Keratinocyte (primary cell): ENCODE data around the gene ZNF165. TPM values are rescaled to one million over a fixed set of nuclear protein-coding genes. Genes with fewer than 3 reads are reported as not detected.
"Not testable (repeated sequence)": the region's sequence is repeated elsewhere in the genome, so short reads cannot be mapped to it uniquely, and the experiment has no call there.

Source experiments
- DNase-seq: peaks from one replicate; pipeline ENCODE4 v3.0.0-alpha.2; 2011; ENCODE audit warnings: low read depth, missing footprints, low spot score
- FAIRE-seq: peaks from 2 replicates; lab custom pipeline; 2011; peaks lifted over from hg19 to GRCh38; lab: Jason Lieb, UNC
- H2AFZ ChIP-seq: 2 replicates; pipeline ENCODE4 v1.6.0; 2012; ENCODE audit warnings: low read length, control low read depth, inconsistent platforms; ENCODE audit not compliant: control insufficient read depth
- H3K27ac ChIP-seq: 2 replicates; pipeline ENCODE4 v1.5.1; 2011; ENCODE audit warnings: low read length; ENCODE audit not compliant: control insufficient read depth, insufficient read depth
- H3K27me3 ChIP-seq: 3 replicates; pipeline ENCODE4 v1.6.0; 2011; ENCODE audit warnings: low read length; ENCODE audit not compliant: control insufficient read depth, insufficient read depth; ENCODE audit errors: extremely low read depth
- H3K36me3 ChIP-seq, 2 experiments: 2 replicates in 1 of 2; 3 replicates in 1 of 2; pipeline ENCODE4 v1.5.1; 2011; ENCODE audit warnings: low read length in 2 of 2, mild to moderate bottlenecking in 1 of 2; ENCODE audit not compliant: control insufficient read depth in 2 of 2, insufficient read depth in 2 of 2; ENCODE audit errors: extremely low read depth in 1 of 2
- H3K4me1 ChIP-seq: 3 replicates; pipeline ENCODE4 v1.5.1; 2011; ENCODE audit warnings: low read length; ENCODE audit not compliant: control insufficient read depth, insufficient read depth; ENCODE audit errors: extremely low read depth
- H3K4me2 ChIP-seq: 3 replicates; pipeline ENCODE4 v1.6.0; 2011; ENCODE audit warnings: low read depth, low read length; ENCODE audit not compliant: control insufficient read depth, insufficient read depth; ENCODE audit errors: extremely low read depth
- H3K4me3 ChIP-seq, 3 experiments: fragments of 200-600 bp in 1 of 3; sonication (generic) in 1 of 3; 2 replicates in 2 of 3; 3 replicates in 1 of 3; pipeline ENCODE4 v1.5.1; 2011 to 2016; ENCODE audit warnings: low read length in 3 of 3, mild to moderate bottlenecking in 3 of 3, control low read depth in 2 of 3, inconsistent platforms in 1 of 3, low read depth in 1 of 3, mixed read lengths in 1 of 3, mixed run types in 1 of 3, moderate library complexity in 1 of 3; ENCODE audit not compliant: control insufficient read depth in 2 of 3, insufficient read depth in 2 of 3; ENCODE audit errors: extremely low read depth in 1 of 3
- H3K79me2 ChIP-seq: 2 replicates; pipeline ENCODE4 v1.6.0; 2012; ENCODE audit warnings: low read length; ENCODE audit not compliant: control insufficient read depth, insufficient read depth
- H3K9ac ChIP-seq: 3 replicates; pipeline ENCODE4 v1.6.0; 2011; ENCODE audit warnings: low read length; ENCODE audit not compliant: control insufficient read depth, insufficient read depth; ENCODE audit errors: extremely low read depth
- H3K9me1 ChIP-seq: 3 replicates; pipeline ENCODE4 v1.6.0; 2011; ENCODE audit warnings: low read length; ENCODE audit not compliant: control insufficient read depth, insufficient read depth; ENCODE audit errors: extremely low read depth
- H3K9me3 ChIP-seq: 2 replicates; pipeline ENCODE4 v1.5.1; 2012; ENCODE audit warnings: low read depth, low read length; ENCODE audit not compliant: control insufficient read depth
- H4K20me1 ChIP-seq: 3 replicates; pipeline ENCODE4 v1.6.0; 2011; ENCODE audit warnings: low read length; ENCODE audit not compliant: control insufficient read depth, insufficient read depth; ENCODE audit errors: extremely low read depth
- EZH2 ChIP-seq: IDR thresholded peaks from one replicate; pipeline ENCODE4 v1.6.1; 2012; ENCODE audit warnings: inconsistent platforms, mild to moderate bottlenecking, low read length, moderate library complexity
- dilution Hi-C: fragments of 300-500 bp; cut with MboI; formaldehyde crosslinking; loops from one replicate; pipeline ENCODE4 v1.7.0; 2020; ENCODE audit warnings: low sequenced_read_pairs; ENCODE audit not compliant: extremely low pct_ligation_motif_present
- polyA plus RNA-seq, 5 experiments: library from polyadenylated mRNA; depleted of rRNA in 3 of 5; stranded (reverse) in 3 of 5; stranded (forward) in 1 of 5; unstranded in 1 of 5; fragments of >200 nt; gene quantifications; 1 replicate in 1 of 5; 2 replicates in 3 of 5; 3 replicates in 1 of 5; pipeline versions ENCODE4 v1.2.1 to v1.2.3, GENCODE V29; 2011 to 2012; ENCODE audit warnings: missing spikeins in 2 of 5, low read depth in 1 of 5, low replicate concordance in 1 of 5
- TF ChIP-seq, protein P1 (sequence below), 3 experiments: IDR thresholded peaks in 1 of 3; conservative IDR thresholded peaks in 1 of 3; optimal IDR thresholded peaks in 1 of 3; 2 replicates in 2 of 3; 3 replicates in 1 of 3; pipeline versions ENCODE3 to v1.5.1; 2011; ENCODE audit warnings: low read length in 3 of 3, mild to moderate bottlenecking in 3 of 3, moderate library complexity in 2 of 3, control low read depth in 1 of 3, inconsistent platforms in 1 of 3; ENCODE audit not compliant: insufficient read depth in 2 of 3; ENCODE audit errors: extremely low read depth in 1 of 3

ZNF165 gene
- polyA plus RNA-seq, 1 donor (not counting 4 experiments of a cell fraction or from before 2014, with no cell fraction given): 3.6 TPM

DNA sequence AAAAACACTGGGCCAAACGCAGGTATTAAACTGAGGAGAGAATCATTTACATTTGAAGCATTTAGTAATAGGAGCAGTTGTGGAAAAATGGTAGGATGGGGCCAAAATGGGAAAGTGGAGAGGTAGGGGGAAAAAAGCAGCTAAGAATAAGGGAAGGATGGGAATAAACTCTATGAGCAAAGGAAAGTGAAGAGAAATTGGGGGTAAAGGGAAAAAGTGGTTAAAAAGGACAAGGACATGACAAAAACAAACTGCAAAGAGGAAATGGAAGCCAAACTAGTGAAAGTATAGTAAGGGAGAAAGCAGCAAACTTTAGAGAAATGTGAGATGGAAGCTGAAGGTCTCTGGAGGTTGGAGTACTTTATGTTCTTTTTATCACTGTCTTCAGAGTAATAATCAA, 37.8 kb downstream of the ZNF165 start:
- Histone ChIP-seq H3K4me3 (no peak overlapping the region), H3K9ac (no peak overlapping the region), H3K4me2 (no peak overlapping the region), H2AFZ (no peak overlapping the region), H3K36me3 (peaks cover 4 to 9% of the 10 kb centered on the region in 2 experiments), H3K27ac (no peak overlapping the region), H4K20me1 (no peaks in the 10 kb centered on the region), H3K27me3 (no peaks in the 10 kb centered on the region), H3K4me1 (no peaks in the 10 kb centered on the region), H3K79me2 (no peaks in the 10 kb centered on the region), H3K9me1 (no peaks in the 10 kb centered on the region), H3K9me3 (no peaks in the 10 kb centered on the region)
- dilution Hi-C loops: no loop called here
- DNase-seq (no peak), FAIRE-seq (no peak)
- TF ChIP-seq, protein P1, sequence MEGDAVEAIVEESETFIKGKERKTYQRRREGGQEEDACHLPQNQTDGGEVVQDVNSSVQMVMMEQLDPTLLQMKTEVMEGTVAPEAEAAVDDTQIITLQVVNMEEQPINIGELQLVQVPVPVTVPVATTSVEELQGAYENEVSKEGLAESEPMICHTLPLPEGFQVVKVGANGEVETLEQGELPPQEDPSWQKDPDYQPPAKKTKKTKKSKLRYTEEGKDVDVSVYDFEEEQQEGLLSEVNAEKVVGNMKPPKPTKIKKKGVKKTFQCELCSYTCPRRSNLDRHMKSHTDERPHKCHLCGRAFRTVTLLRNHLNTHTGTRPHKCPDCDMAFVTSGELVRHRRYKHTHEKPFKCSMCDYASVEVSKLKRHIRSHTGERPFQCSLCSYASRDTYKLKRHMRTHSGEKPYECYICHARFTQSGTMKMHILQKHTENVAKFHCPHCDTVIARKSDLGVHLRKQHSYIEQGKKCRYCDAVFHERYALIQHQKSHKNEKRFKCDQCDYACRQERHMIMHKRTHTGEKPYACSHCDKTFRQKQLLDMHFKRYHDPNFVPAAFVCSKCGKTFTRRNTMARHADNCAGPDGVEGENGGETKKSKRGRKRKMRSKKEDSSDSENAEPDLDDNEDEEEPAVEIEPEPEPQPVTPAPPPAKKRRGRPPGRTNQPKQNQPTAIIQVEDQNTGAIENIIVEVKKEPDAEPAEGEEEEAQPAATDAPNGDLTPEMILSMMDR (optimal IDR thresholded peaks at IDR 0.05 in 1 of 3, IDR thresholded peaks at IDR 0.05 in 1 of 3, conservative IDR thresholded peaks at IDR 0.05 in 1 of 3; ENCODE audit: extremely low read depth in 1 of 3, insufficient read depth in 2 of 3, low read length in 3 of 3): no peak
- no peak for TF ChIP-seq EZH2

DNA sequence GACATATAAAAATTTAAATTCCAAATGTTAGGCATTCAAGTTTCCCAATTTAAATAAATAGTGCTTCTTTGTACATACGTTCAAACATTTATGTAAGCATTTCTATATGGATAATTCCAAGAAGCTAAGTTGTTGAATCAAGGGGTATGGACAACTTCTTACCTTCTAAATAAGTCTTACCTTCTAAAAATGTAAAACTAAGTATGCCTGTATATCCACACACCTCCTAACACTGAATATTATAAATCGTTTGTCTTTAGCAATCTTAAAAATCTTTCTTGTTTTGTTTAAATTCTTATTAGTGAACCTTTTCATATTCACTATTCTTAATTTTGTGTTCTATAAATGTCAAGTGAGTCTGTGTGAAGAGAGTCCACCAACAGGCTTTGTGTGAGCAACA, 41.5 kb downstream of the ZNF165 start:
- H3K4me2 ChIP-seq: no peak overlapping the region
- H3K36me3 ChIP-seq: peaks cover 0 to 6% of the 10 kb centered on the region in 2 experiments
- H3K79me2 ChIP-seq: no peaks in the 10 kb centered on the region
- TF ChIP-seq EZH2: no peak
- TF ChIP-seq, protein P1 (optimal IDR thresholded peaks at IDR 0.05 in 1 of 3, IDR thresholded peaks at IDR 0.05 in 1 of 3, conservative IDR thresholded peaks at IDR 0.05 in 1 of 3; ENCODE audit: extremely low read depth in 1 of 3, insufficient read depth in 2 of 3, low read length in 3 of 3): no peak
- no peaks in the 10 kb centered on the region for H3K9me3 ChIP-seq
- no peak overlapping the region for H3K4me3 ChIP-seq
- no peak overlapping the region for H3K27ac ChIP-seq
- H4K20me1 ChIP-seq: no peaks in the 10 kb centered on the region
- H3K9ac ChIP-seq: no peak overlapping the region
- no peaks in the 10 kb centered on the region for H3K27me3 ChIP-seq
- H3K4me1 ChIP-seq: peaks cover 9% of the 10 kb centered on the region
- H2AFZ ChIP-seq: no peak overlapping the region
- dilution Hi-C loops: no loop called here
- DNase-seq: no peak
- H3K9me1 ChIP-seq: no peaks in the 10 kb centered on the region
- FAIRE-seq: no peak

DNA sequence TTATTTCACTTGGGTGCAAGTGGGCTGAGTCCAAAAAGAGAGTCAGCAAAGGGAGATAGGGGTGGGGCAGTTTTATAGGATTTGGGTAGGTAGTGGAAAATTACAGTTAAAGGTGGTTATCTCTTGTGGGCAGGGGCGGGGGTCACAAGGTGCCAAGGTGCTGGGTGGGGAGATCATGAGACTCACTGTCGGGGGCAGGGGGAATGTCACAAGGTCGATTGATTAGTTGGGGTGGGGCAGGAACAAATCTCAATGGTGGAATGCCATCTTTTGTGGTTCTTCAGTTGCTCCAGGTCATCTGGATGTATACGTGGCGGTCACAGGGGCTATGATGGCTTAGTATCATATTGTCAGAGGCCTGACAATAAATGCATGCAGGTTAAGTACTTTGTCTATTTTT, 41.9 kb downstream of the ZNF165 start:
- DNase-seq, FAIRE-seq, H3K9ac ChIP-seq, H3K9me3 ChIP-seq, H3K4me1 ChIP-seq, H3K4me3 ChIP-seq, H3K36me3 ChIP-seq, H3K79me2 ChIP-seq, H3K4me2 ChIP-seq, H3K27me3 ChIP-seq, dilution Hi-C loops, H3K9me1 ChIP-seq, H2AFZ ChIP-seq, H4K20me1 ChIP-seq, H3K27ac ChIP-seq: not testable (repeated sequence)
